Thyroid gland (tissue), 4 donors: ENCODE measurements around the gene CNOT1.

ENCODE experiments used
- POLR2A ChIP-seq, 2 donors: fragments of 450-650 bp; IDR thresholded peaks; one replicate each; pipeline ENCODE4 v1.6.1; 2017; ENCODE audit warnings: antibody characterized with exemption in 2 of 2, mild to moderate bottlenecking in 2 of 2, moderate library complexity in 1 of 2
- TF ChIP-seq, protein P1 (sequence below), 6 experiments: fragments of 200-600 bp in 3 of 6; fragments of 450-650 bp in 3 of 6; sonication (generic) in 3 of 6; IDR thresholded peaks; one replicate each; pipeline ENCODE4 v1.5.1; 2016 to 2019; ENCODE audit warnings: antibody characterized with exemption in 6 of 6, mild to moderate bottlenecking in 2 of 6, inconsistent platforms in 1 of 6, moderate library complexity in 1 of 6

DNA sequence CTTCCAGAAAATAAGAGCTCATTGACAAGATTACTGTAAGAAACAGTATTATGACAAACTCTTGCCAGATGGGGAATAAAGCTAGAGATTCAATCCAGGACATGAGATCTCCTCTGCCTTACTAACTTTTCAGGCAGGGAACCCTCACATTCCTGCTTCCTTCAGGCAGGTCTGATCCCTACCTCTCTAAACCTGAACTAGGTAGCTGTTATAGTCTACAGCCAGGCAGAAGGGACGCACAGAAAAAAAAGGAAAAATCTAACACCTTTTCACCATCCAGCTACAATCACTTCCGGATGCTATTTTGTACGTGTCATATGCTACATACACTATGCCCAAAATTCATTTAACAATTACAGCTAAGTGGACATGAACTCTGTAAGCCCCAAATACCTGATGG, 41.2 kb downstream of the CNOT1 start:
- TF ChIP-seq, protein P1, sequence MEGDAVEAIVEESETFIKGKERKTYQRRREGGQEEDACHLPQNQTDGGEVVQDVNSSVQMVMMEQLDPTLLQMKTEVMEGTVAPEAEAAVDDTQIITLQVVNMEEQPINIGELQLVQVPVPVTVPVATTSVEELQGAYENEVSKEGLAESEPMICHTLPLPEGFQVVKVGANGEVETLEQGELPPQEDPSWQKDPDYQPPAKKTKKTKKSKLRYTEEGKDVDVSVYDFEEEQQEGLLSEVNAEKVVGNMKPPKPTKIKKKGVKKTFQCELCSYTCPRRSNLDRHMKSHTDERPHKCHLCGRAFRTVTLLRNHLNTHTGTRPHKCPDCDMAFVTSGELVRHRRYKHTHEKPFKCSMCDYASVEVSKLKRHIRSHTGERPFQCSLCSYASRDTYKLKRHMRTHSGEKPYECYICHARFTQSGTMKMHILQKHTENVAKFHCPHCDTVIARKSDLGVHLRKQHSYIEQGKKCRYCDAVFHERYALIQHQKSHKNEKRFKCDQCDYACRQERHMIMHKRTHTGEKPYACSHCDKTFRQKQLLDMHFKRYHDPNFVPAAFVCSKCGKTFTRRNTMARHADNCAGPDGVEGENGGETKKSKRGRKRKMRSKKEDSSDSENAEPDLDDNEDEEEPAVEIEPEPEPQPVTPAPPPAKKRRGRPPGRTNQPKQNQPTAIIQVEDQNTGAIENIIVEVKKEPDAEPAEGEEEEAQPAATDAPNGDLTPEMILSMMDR (IDR thresholded peaks at IDR 0.05) = no peak
- TF ChIP-seq POLR2A (IDR thresholded peaks at IDR 0.05) = no peak
